Activated T-cell treated with anti-CD3 and anti-CD28 coated beads for 24 hours (primary cell): ENCODE data around the gene DEFB123.

Experiments
- DNase-seq: peaks from one replicate; pipeline ENCODE4 v3.0.0-alpha.2; 2020; ENCODE audit warnings: low read depth

Gene DEFB123

GRCh38 chr20:31474097-31474436 is 33.6 kb downstream of the DEFB123 start:
- DNase-seq = no peak

- DNase-seq = no peak
These were observed 34.5 kb downstream of the DEFB123 start, which contains the start of the genes DEFB124 and REM1 for GRCh38 chr20:31474758-31475427. Gene DEFB124 (minus strand): TSS chr20:31475127. CDS start chr20:31473013, 2,114 bp downstream. Gene REM1 (plus strand): TSS chr20:31475288. CDS start chr20:31476446, 1,158 bp downstream.

GRCh38 chr20:31475472-31476293 is 35.3 kb downstream of the DEFB123 start:
- DNase-seq = no peak

- DNase-seq = no peak
These were observed 35.8 kb downstream of the DEFB123 start for GRCh38 chr20:31476294-31476585.

DNA sequence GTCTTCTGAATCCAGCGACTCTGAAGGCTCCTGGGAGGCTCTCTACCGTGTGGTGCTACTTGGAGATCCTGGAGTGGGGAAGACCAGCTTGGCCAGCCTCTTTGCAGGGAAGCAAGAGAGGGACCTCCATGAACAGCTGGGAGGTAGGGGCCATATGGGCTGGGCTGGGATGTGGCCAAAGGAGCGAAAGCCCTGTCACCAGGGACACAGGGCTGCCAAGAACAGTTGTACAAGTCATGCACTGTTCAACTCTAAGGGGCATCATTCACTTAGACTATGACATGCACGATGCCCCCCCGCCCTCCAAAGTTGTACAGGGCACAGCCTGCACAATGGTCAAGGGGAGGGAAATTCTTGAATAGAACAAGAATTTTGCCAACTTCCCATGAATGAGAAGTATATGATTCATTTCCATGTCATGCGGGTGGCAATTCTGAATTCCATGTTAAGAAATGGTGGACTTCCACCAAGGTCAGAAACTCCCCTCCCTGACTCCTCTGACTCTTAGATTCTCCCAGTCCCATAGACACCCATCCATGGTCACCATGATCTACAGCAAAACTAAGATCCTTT is 36.3 kb downstream of the DEFB123 start:
- no peak for DNase-seq

- no peak for DNase-seq
These were observed 43.6 kb downstream of the DEFB123 start for GRCh38 chr20:31484001-31484400.

GRCh38 chr20:31485450-31486339 is 45.3 kb downstream of the DEFB123 start:
- no peak for DNase-seq

DNA sequence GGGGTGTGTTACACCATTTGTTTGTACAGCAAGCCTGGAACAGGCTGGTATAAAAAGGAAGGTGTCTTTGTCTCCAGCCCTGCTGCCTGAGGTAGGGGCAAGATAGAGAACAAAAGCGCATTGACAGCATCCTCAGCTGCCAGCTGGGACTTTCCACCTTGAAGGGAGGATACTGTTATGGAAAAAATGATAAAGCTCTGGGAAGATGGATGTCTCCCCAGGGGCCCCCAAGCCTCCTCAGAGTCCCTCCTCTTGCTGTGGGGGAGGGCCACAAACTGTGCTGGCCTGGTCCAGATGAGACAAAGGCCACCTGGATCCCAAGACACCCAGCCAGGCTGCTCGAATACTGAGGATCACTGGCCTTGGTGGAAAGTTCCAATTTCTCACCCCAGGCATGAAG is 47.7 kb downstream of the DEFB123 start:
- no peak for DNase-seq

DNA sequence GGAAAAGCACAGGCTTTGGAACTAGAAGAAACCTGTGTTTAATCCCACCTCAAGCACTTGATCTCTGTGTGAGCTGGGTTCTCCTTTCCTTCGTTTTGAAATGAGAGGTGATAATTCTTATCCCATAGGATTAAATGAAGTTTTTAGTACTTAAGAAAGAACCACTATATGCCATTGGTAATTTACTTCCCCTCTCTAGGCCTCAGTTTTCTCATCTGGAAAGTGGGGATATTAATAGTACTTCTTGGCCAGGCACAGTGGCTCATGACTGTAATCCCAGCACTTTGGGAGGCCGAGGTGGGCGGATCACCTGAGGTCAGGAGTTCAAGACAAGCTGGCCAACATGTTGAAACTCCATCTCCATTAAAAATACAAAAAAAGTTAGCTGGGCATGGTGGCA is 48.7 kb downstream of the DEFB123 start:
- DNase-seq = no peak

DNA sequence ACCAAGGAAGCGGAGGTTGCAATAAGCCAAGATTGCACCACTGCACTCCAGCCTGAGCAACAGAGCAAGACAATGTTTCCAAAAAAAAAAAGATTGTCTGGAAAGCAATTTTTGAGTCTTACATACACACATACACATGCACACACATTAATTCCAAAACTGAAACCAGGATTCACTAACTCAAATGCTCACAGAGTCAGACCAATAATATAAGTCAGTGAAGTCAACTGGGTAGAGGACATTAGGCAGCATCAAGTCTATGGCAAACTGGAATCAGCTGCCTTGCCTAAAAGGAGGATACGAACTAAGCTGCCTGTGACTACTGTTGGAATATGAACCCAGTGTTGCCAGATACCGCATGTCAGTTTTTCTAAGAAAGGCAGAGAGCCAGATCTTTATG is 50.3 kb downstream of the DEFB123 start:
- no peak for DNase-seq

- no peak for DNase-seq
These were observed 53.7 kb downstream of the DEFB123 start for GRCh38 chr20:31494131-31494530.

DNA sequence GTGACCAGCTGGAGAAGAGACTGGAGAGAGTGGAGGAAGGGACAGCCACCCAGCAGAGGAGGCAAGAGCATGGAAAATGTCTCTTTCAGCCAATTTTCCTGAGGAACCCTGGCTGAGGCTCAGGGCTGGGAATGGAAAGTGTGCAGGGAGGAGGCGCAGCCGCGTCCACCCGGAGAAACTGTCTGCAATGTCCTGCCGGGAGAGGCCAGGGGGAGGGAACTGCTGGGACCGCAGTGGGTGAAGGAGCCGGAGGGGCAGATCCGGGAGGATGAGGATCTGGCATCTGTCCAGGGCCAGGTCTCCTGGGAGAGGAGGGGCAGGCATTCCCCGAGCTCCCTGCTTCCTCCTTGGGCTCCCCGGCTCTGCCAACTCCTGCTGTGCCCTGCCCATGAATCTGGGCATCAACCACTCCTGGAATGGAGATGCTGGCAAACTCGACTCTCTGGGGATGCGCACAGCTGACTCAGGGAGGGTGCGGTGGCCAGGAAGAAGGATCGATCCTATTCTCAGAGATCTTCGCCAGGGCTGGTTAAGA is 56.4 kb downstream of the DEFB123 start:
- no peak for DNase-seq

GRCh38 chr20:31497838-31498540 is 57.6 kb downstream of the DEFB123 start:
- no peak for DNase-seq
